IMR-90 (cell line): ENCODE measurements around the gene CCL2. TPM values are rescaled to one million over a fixed set of nuclear protein-coding genes. Genes with fewer than 3 reads are reported as not detected.
A peak's percentile ranks its signal among the peaks of the same experiment; 100 is the strongest.

Experiments
- ATAC-seq: fragments of 200-7000 bp; cut with Tn5 transposase; 2 replicates; pipeline ENCODE4 v1.9.1; 2020; ENCODE audit warnings: low read depth, mild to moderate bottlenecking, moderate library complexity
- BruUV-seq: library from RNA; stranded (reverse); fragments of 400-500 nt; replicated peaks from 2 replicates; lab custom pipeline; 2021; lab: Mats Ljungman, UMichigan
- CTCF ChIA-PET: fragments of 300-600 bp; formaldehyde crosslinking; extraction: SDS; loops from one replicate; lab custom pipeline; 2021; ENCODE audit warnings: antibody characterized with exemption; lab: Yijun Ruan, JAX
- POLR2A ChIA-PET: fragments of 300-600 bp; sonication (Branson Sonifier 250); formaldehyde crosslinking; loops from one replicate; lab custom pipeline; 2022; ENCODE audit warnings: antibody characterized with exemption; ENCODE audit not compliant: unreplicated experiment; lab: Charles Lee
- DNase-seq: peaks from one replicate; pipeline ENCODE4 v3.0.0; 2013
- H2AFZ ChIP-seq: replicated peaks from 2 replicates; pipeline ENCODE3; 2013; ENCODE audit warnings: low read length, mild to moderate bottlenecking; ENCODE audit not compliant: poor library complexity
- H2AK5ac ChIP-seq: 2 replicates; pipeline ENCODE4 v1.6.1; 2013; ENCODE audit warnings: low read depth, low read length, inconsistent platforms
- H2AK9ac ChIP-seq: replicated peaks from 2 replicates; pipeline ENCODE3; 2013; ENCODE audit warnings: mild to moderate bottlenecking, low read depth, low read length, moderate library complexity; ENCODE audit not compliant: poor library complexity
- H2BK120ac ChIP-seq: 2 replicates; pipeline ENCODE4 v1.6.1; 2013; ENCODE audit warnings: low read depth, low read length, inconsistent platforms
- H2BK15ac ChIP-seq: 3 replicates; pipeline ENCODE4 v1.6.1; 2013; ENCODE audit warnings: low read depth, low read length, inconsistent platforms
- H2BK20ac ChIP-seq: 2 replicates; pipeline ENCODE4 v1.6.1; 2013; ENCODE audit warnings: low read depth, mild to moderate bottlenecking, inconsistent platforms, low read length, moderate library complexity
- H2BK5ac ChIP-seq: 2 replicates; pipeline ENCODE4 v1.6.1; 2013; ENCODE audit warnings: mild to moderate bottlenecking, low read depth, low read length, inconsistent platforms; ENCODE audit not compliant: poor library complexity, severe bottlenecking
- H3K14ac ChIP-seq: replicated peaks from 2 replicates; pipeline ENCODE4 v1.6.1; 2013; ENCODE audit warnings: low read depth, low read length, inconsistent platforms
- H3K18ac ChIP-seq: 2 replicates; pipeline ENCODE4 v1.6.1; 2013; ENCODE audit warnings: low read depth, low read length, control low read depth
- H3K23ac ChIP-seq: 2 replicates; pipeline ENCODE4 v1.6.1; 2013; ENCODE audit warnings: low read depth, low read length, inconsistent platforms
- H3K27ac ChIP-seq: 2 replicates; pipeline ENCODE4 v1.5.1; 2013; ENCODE audit warnings: mild to moderate bottlenecking, control low read depth, low read length; ENCODE audit not compliant: insufficient read depth
- H3K27me3 ChIP-seq: 2 replicates; pipeline ENCODE4 v1.6.1; 2013; ENCODE audit warnings: low read length; ENCODE audit not compliant: control insufficient read depth, insufficient read depth
- H3K36me3 ChIP-seq: 2 replicates; pipeline ENCODE4 v1.6.1; 2013; ENCODE audit warnings: low read length, mixed read lengths; ENCODE audit not compliant: control insufficient read depth, insufficient read depth
- H3K4ac ChIP-seq: 2 replicates; pipeline ENCODE4 v1.6.1; 2013; ENCODE audit warnings: low read depth, low read length, inconsistent platforms
- H3K4me1 ChIP-seq: 2 replicates; pipeline ENCODE4 v1.6.1; 2013; ENCODE audit warnings: low read length, mixed read lengths; ENCODE audit not compliant: control insufficient read depth, insufficient read depth
- H3K4me2 ChIP-seq: 2 replicates; pipeline ENCODE4 v1.6.1; 2013; ENCODE audit warnings: low read depth, mild to moderate bottlenecking, control low read depth, low read length, moderate library complexity
- H3K4me3 ChIP-seq: 2 replicates; pipeline ENCODE4 v1.5.1; 2013; ENCODE audit warnings: low read depth, mild to moderate bottlenecking, control low read depth, low read length, moderate library complexity; ENCODE audit not compliant: insufficient read depth
- H3K56ac ChIP-seq: 2 replicates; pipeline ENCODE4 v1.6.1; 2013; ENCODE audit warnings: low read length, inconsistent platforms; ENCODE audit not compliant: insufficient read depth; ENCODE audit errors: extremely low read depth
- H3K79me1 ChIP-seq, 2 experiments: 2 replicates each; pipeline ENCODE4 v1.6.1; 2013; ENCODE audit warnings: low read length in 2 of 2, inconsistent platforms in 1 of 2, low read depth in 1 of 2
- H3K9ac ChIP-seq: 2 replicates; pipeline ENCODE4 v1.6.1; 2013; ENCODE audit warnings: low read depth, low read length, control low read depth
- H3K9me1 ChIP-seq: 2 replicates; pipeline ENCODE4 v1.6.1; 2013; ENCODE audit warnings: low read length, inconsistent platforms; ENCODE audit not compliant: insufficient read depth
- H3K9me3 ChIP-seq: 2 replicates; pipeline ENCODE4 v1.6.1; 2013; ENCODE audit warnings: low read length; ENCODE audit not compliant: control insufficient read depth, insufficient read depth
- H4K20me1 ChIP-seq: 2 replicates; pipeline ENCODE4 v1.6.1; 2013; ENCODE audit warnings: low read length, inconsistent platforms; ENCODE audit not compliant: insufficient read depth
- H4K5ac ChIP-seq: 2 replicates; pipeline ENCODE4 v1.6.1; 2013; ENCODE audit warnings: mild to moderate bottlenecking, low read depth, low read length, control low read depth
- H4K8ac ChIP-seq, 2 experiments: 2 replicates each; pipeline ENCODE4 v1.6.1; 2013; ENCODE audit warnings: low read depth in 2 of 2, low read length in 2 of 2, control low read depth in 1 of 2, inconsistent platforms in 1 of 2
- H4K91ac ChIP-seq: 2 replicates; pipeline ENCODE4 v1.6.1; 2013; ENCODE audit warnings: low read depth, low read length, inconsistent platforms; ENCODE audit not compliant: insufficient read depth
- BHLHE40 ChIP-seq: fragments of 150-350 bp; IDR thresholded peaks from 2 replicates; pipeline ENCODE4 v1.6.1; 2016; ENCODE audit warnings: mild to moderate bottlenecking, low read depth, low read length
- FOS ChIP-seq: fragments of 150-350 bp; IDR thresholded peaks from 2 replicates; pipeline ENCODE4 v1.6.1; 2016; ENCODE audit warnings: low read depth, low read length
- MAZ ChIP-seq: IDR thresholded peaks from 2 replicates; pipeline ENCODE4 v1.6.1; 2012; ENCODE audit warnings: low read depth, mild to moderate bottlenecking, low read length, improper control_type of control experiment, moderate library complexity, borderline replicate concordance
- NFE2L2 ChIP-seq: fragments of 150-350 bp; IDR thresholded peaks from 2 replicates; pipeline ENCODE4 v1.6.1; 2016; ENCODE audit warnings: low read depth, mild to moderate bottlenecking, low read length
- WGBS, 2 experiments: methylation state at CpG; one replicate each; pipeline versions ENCODE4 v1.1.5 to v1.1.7; 2013; ENCODE audit warnings: missing lambda C conversion rate in 2 of 2; ENCODE audit not compliant: insufficient read length in 1 of 2; ENCODE audit errors: extremely low coverage in 2 of 2; 5-methylcytosine and 5-hydroxymethylcytosine counted together
- dilution Hi-C: fragments of 300-500 bp; cut with HindIII; formaldehyde crosslinking; loops from one replicate; pipeline ENCODE4 v1.14.3; 2018; ENCODE audit warnings: low sequenced_read_pairs; ENCODE audit not compliant: unreplicated experiment
- in situ Hi-C: fragments of 300-500 bp; cut with MboI; formaldehyde crosslinking; loops from 3 replicates; pipeline ENCODE4 v1.14.3; 2019; ENCODE audit warnings: low sequenced_read_pairs, inconsistent platforms, mixed read lengths
- intact Hi-C: fragments of 100-400 bp; cut with micrococcal nuclease; formaldehyde crosslinking; loops from 2 replicates; pipeline ENCODE4 v1.10.0; 2022
- polyA plus RNA-seq, 3 experiments: library from polyadenylated mRNA; depleted of rRNA; stranded (reverse); fragments of >200 nt; gene quantifications; 2 replicates each; pipeline ENCODE4 v1.2.3, GENCODE V29; 2012; ENCODE audit warnings: low replicate concordance in 1 of 3
- total RNA-seq: library from RNA; depleted of rRNA; stranded (reverse); fragments of >200 nt; gene quantifications from 2 replicates; pipeline ENCODE4 v1.2.3, GENCODE V29; 2012
- TF ChIP-seq, protein P1 (sequence below): fragments of 150-350 bp; IDR thresholded peaks from 2 replicates; pipeline ENCODE4 v1.6.1; 2017; ENCODE audit warnings: mild to moderate bottlenecking, antibody characterized with exemption, low read length, low read depth
- TF ChIP-seq, protein P2 (sequence below): fragments of 150-350 bp; IDR thresholded peaks from 2 replicates; pipeline ENCODE4 v1.6.1; 2016; ENCODE audit warnings: low read depth, mild to moderate bottlenecking, low read length, moderate library complexity, borderline replicate concordance

The CCL2 gene
- total and polyA plus RNA-seq, 2 of the 4 experiments (the other 2 are of a cell fraction), result 103 to 206 TPM

DNA sequence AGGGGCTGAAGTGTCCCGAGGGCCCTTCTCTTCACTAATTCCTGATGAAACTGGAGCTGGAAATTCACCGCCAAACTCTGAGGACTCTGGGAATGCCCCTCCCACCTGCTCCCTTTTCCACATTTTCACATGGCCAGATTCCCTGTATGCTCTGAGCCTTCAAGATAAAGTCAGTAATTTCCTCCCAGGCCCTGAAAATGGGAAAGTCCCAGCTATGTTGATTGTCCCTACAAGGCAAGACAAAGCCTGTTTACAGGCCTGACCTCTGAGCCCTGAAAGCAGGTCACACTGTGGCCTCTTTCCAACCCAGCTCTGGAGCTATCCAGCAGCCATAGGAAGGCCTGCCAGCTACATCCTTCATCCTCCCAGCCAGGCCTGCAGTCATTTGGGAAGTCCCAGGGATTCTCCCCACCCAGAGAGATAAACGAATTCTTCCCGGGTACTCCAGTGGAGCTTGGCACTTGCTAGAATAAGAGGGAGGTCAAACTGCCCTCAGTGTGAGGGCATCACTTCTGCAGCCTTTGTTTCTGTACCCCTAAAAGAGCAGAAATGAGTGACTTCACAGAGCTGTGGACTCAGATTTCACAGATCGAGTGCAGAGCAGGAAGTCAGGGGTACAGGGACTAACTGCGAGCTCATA is 19.6 kb upstream of the CCL2 start:
- no peaks in the 10 kb centered on the region for H3K36me3 ChIP-seq
- H4K5ac ChIP-seq, result no peak overlapping the region
- H3K14ac ChIP-seq, result no peak overlapping the region
- no peak overlapping the region for H2BK15ac ChIP-seq
- WGBS, 2 experiments, result no CpG with 5 or more reads among the region's 6 CpGs
- H4K91ac ChIP-seq, result no peak overlapping the region; the same call in 1 of the 2 replicates
- H4K8ac ChIP-seq, result no peak overlapping the region
- no peaks in the 10 kb centered on the region for H3K9me1 ChIP-seq
- no peak overlapping the region for H2AK5ac ChIP-seq
- no peaks in the 10 kb centered on the region for H4K20me1 ChIP-seq
- DNase-seq, result peak; percentile 65
- H2AK9ac ChIP-seq, result no peak overlapping the region
- ChIA-PET CTCF (interaction anchor here (1.1 kb wide), 1 partner anchor 35 kb away, joined by 3 read pairs; no protein-coding TSS in a partner anchor), POLR2A (no interaction called here)
- no peak overlapping the region for H3K18ac ChIP-seq
- H3K27me3 ChIP-seq, result no peaks in the 10 kb centered on the region; the same call in 1 of the 2 replicates
- dilution Hi-C loops (no loop called here), in situ Hi-C loops (no loop called here), intact Hi-C loops (no loop called here)
- peak; percentile 59 for ATAC-seq
- no peak overlapping the region for H3K4ac ChIP-seq
- peaks cover 4% of the 10 kb centered on the region; the same call in 1 of the 2 replicates for H3K4me1 ChIP-seq
- H3K23ac ChIP-seq, result no peak overlapping the region
- no peak overlapping the region for H2BK5ac ChIP-seq
- H2BK20ac ChIP-seq, result no peak overlapping the region
- no peaks in the 10 kb centered on the region for H3K79me1 ChIP-seq
- BruUV-seq, result no TSS peak
- no peak overlapping the region for H3K27ac ChIP-seq
- H3K9ac ChIP-seq, result no peak overlapping the region
- no peak overlapping the region for H3K4me3 ChIP-seq
- H2AFZ ChIP-seq, result no peak overlapping the region
- TF ChIP-seq MAZ (no peak), BHLHE40 (no peak), FOS (no peak), NFE2L2 (no peak)
- TF ChIP-seq, protein P1, sequence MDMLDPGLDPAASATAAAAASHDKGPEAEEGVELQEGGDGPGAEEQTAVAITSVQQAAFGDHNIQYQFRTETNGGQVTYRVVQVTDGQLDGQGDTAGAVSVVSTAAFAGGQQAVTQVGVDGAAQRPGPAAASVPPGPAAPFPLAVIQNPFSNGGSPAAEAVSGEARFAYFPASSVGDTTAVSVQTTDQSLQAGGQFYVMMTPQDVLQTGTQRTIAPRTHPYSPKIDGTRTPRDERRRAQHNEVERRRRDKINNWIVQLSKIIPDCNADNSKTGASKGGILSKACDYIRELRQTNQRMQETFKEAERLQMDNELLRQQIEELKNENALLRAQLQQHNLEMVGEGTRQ, result no peak
- TF ChIP-seq, protein P2, sequence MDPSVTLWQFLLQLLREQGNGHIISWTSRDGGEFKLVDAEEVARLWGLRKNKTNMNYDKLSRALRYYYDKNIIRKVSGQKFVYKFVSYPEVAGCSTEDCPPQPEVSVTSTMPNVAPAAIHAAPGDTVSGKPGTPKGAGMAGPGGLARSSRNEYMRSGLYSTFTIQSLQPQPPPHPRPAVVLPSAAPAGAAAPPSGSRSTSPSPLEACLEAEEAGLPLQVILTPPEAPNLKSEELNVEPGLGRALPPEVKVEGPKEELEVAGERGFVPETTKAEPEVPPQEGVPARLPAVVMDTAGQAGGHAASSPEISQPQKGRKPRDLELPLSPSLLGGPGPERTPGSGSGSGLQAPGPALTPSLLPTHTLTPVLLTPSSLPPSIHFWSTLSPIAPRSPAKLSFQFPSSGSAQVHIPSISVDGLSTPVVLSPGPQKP, result no peak
- no peak overlapping the region for H3K56ac ChIP-seq
- no peak overlapping the region for H2BK120ac ChIP-seq
- no peaks in the 10 kb centered on the region for H3K9me3 ChIP-seq
- no peak overlapping the region for H3K4me2 ChIP-seq
